ENCODE measurements around the gene FNBP1. TPM values are rescaled to one million over a fixed set of nuclear protein-coding genes. Genes with fewer than 3 reads are reported as not detected.

FNBP1 gene
- polyA plus RNA-seq, 3 donors: 37.6 to 60.7 (median 51.4) TPM

DNA sequence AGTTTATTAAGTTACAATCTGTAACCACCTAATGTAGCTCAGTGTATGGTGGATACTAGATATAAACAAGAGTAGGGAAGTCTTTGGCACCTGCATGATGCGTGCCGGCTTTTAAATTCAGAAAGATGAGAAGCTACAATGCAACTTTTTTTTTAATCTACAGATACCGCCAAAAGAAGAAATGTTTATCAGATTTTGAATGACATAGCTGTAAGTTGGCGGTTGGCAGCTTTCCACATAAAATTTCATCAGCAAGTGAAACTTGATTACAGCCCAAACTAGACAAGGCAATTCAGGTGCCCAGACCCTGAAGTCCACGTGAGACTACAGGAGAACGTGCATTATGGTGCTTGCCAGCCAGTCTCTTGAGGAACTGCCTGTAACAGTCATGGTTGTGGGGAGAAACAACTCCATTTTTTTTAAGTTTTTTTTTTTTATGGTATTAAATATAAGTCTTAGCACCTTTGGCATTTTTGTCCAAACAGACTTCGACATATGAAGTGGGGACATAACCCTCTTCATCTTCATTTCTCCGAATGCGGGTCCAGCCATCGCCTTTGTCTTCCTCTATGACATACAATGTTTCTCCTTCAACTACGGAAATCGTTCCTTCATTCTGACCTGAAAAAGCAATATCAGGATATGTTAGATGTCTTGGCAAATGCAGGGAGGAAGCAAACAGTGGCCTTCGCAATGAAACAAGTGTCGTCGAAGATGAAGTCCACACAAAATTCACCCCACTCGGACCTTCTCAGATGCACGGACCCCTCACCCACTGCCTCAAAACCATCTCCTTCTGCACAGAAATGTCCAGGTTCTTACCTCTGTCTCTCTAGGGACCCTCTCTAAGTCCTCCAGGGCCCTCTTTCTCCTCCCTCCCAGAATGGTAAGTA lies 147.4 kb downstream of the FNBP1 start:
- Mint-ChIP-seq H3K4me3 (no peak overlapping the region), H3K36me3 (peaks cover 71 to 91% of the 10 kb centered on the region in 2 donors), H3K4me1 (peaks cover 31% of the 10 kb centered on the region), H3K27me3 (ENCODE audit: low read depth in 3 of 3) (peaks cover 0 to 3% (median 0%) of the 10 kb centered on the region in 3 donors), H3K9me3 (peaks cover 0 to 5% (median 2%) of the 10 kb centered on the region in 7 donors), H3K27ac (peak overlapping the region in 2 of 7 donors; percentile 2 to 4)
- Histone ChIP-seq H3K79me2 (ENCODE audit: insufficient read depth, low read length) (peaks cover 12% of the 10 kb centered on the region), H3K36me3 (replicated peaks in 1 of 2; ENCODE audit: control insufficient read depth in 1 of 2, insufficient read depth in 2 of 2, low read length in 2 of 2) (peaks cover 40 to 63% of the 10 kb centered on the region in 2 donors), H3K9ac (ENCODE audit: insufficient read depth, low read length, poor library complexity, severe bottlenecking) (no peak overlapping the region), H3K4me1 (ENCODE audit: control insufficient read depth in 1 of 2, insufficient read depth in 2 of 2, low read length in 2 of 2) (peaks cover 20 to 26% of the 10 kb centered on the region in 2 donors), H3K4me3 (replicated peaks in 1 of 3; ENCODE audit: low read depth in 2 of 3, low read length in 3 of 3) (no peak overlapping the region), H2AFZ (ENCODE audit: insufficient read depth, low read depth, low read length, poor library complexity, severe bottlenecking) (no peak overlapping the region), H3K27me3 (ENCODE audit: control insufficient read depth in 2 of 2, insufficient read depth in 2 of 2, low read length in 2 of 2) (no peaks in the 10 kb centered on the region), H3K4me2 (replicated peaks; ENCODE audit: extremely low read depth, low read length, poor library complexity, severe bottlenecking) (no peak overlapping the region), H4K20me1 (ENCODE audit: insufficient read depth, low read length) (peaks cover 5% of the 10 kb centered on the region), H3K27ac (ENCODE audit: low read depth in 1 of 2, low read length in 2 of 2) (peak overlapping the region in 1 of 2 donors; percentile 2), H3K9me3 (replicated peaks in 1 of 2; ENCODE audit: control insufficient read depth in 1 of 2, insufficient read depth in 1 of 2, low read length in 2 of 2) (no peaks in the 10 kb centered on the region)
- DNase-seq: no peak
- intact Hi-C loops (cut with micrococcal nuclease): no loop called here
- WGBS (ENCODE audit: insufficient coverage): 88% methylated on average over 8 of the region's 17 CpGs
- TF ChIP-seq, protein P1, sequence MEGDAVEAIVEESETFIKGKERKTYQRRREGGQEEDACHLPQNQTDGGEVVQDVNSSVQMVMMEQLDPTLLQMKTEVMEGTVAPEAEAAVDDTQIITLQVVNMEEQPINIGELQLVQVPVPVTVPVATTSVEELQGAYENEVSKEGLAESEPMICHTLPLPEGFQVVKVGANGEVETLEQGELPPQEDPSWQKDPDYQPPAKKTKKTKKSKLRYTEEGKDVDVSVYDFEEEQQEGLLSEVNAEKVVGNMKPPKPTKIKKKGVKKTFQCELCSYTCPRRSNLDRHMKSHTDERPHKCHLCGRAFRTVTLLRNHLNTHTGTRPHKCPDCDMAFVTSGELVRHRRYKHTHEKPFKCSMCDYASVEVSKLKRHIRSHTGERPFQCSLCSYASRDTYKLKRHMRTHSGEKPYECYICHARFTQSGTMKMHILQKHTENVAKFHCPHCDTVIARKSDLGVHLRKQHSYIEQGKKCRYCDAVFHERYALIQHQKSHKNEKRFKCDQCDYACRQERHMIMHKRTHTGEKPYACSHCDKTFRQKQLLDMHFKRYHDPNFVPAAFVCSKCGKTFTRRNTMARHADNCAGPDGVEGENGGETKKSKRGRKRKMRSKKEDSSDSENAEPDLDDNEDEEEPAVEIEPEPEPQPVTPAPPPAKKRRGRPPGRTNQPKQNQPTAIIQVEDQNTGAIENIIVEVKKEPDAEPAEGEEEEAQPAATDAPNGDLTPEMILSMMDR (IDR thresholded peaks at IDR 0.05): no peak

GRCh38 chr9:129894120-129894823 lies 148.7 kb downstream of the FNBP1 start:
- DNase-seq: no peak
- H3K36me3 Mint-ChIP-seq: peaks cover 63 to 83% of the 10 kb centered on the region in 2 donors
- Histone ChIP-seq H4K20me1 (ENCODE audit: insufficient read depth, low read length) (no peaks in the 10 kb centered on the region), H3K27ac (ENCODE audit: low read depth in 1 of 2, low read length in 2 of 2) (no peak overlapping the region), H3K4me2 (replicated peaks; ENCODE audit: extremely low read depth, low read length, poor library complexity, severe bottlenecking) (no peak overlapping the region), H3K36me3 (replicated peaks in 1 of 2; ENCODE audit: control insufficient read depth in 1 of 2, insufficient read depth in 2 of 2, low read length in 2 of 2) (peaks cover 28 to 50% of the 10 kb centered on the region in 2 donors), H3K4me1 (ENCODE audit: control insufficient read depth in 1 of 2, insufficient read depth in 2 of 2, low read length in 2 of 2) (peaks cover 28 to 31% of the 10 kb centered on the region in 2 donors), H3K4me3 (replicated peaks in 1 of 3; ENCODE audit: low read depth in 2 of 3, low read length in 3 of 3) (no peak overlapping the region), H3K9me3 (replicated peaks in 1 of 2; ENCODE audit: control insufficient read depth in 1 of 2, insufficient read depth in 1 of 2, low read length in 2 of 2) (no peaks in the 10 kb centered on the region), H2AFZ (ENCODE audit: insufficient read depth, low read depth, low read length, poor library complexity, severe bottlenecking) (no peak overlapping the region), H3K79me2 (ENCODE audit: insufficient read depth, low read length) (peaks cover 12% of the 10 kb centered on the region), H3K27me3 (ENCODE audit: control insufficient read depth in 2 of 2, insufficient read depth in 2 of 2, low read length in 2 of 2) (no peaks in the 10 kb centered on the region), H3K9ac (ENCODE audit: insufficient read depth, low read length, poor library complexity, severe bottlenecking) (no peak overlapping the region)
- peak overlapping the region in 3 of 7 donors; percentile 4 to 65 (median 42) for H3K27ac Mint-ChIP-seq
- TF ChIP-seq, protein P1 (IDR thresholded peaks at IDR 0.05): no peak
- H3K4me3 Mint-ChIP-seq: no peak overlapping the region
- intact Hi-C loops (cut with micrococcal nuclease): no loop called here
- H3K9me3 Mint-ChIP-seq: peaks cover 0 to under 1% (median 0%) of the 10 kb centered on the region in 7 donors
- WGBS (ENCODE audit: insufficient coverage): 85% methylated on average over 3 of the region's 9 CpGs
- H3K4me1 Mint-ChIP-seq: peaks cover 37% of the 10 kb centered on the region
- peaks cover 0 to 2% (median 0%) of the 10 kb centered on the region in 3 donors for H3K27me3 Mint-ChIP-seq (ENCODE audit: low read depth in 3 of 3)
